GM12878 (cell line): Measurements from ENCODE around the gene TAPBP.

Experiments used
- POLR2AphosphoS5 ChIP-seq: IDR thresholded peaks from 2 replicates; pipeline ENCODE4 v1.6.1; 2011; ENCODE audit warnings: mild to moderate bottlenecking, low read length, inconsistent platforms
- YY1 ChIP-seq: IDR thresholded peaks from 2 replicates; pipeline ENCODE4 v1.6.1; 2011; ENCODE audit warnings: low read depth, mild to moderate bottlenecking, low read length
- TF ChIP-seq, protein P1 (sequence below): fragments of 450-650 bp; conservative IDR thresholded peaks from 2 replicates; pipeline ENCODE4 v1.6.1; 2017; ENCODE audit warnings: mild to moderate bottlenecking, moderate library complexity
- TF ChIP-seq, protein P2 (sequence below): IDR thresholded peaks from 2 replicates; pipeline ENCODE4 v1.6.1; 2011; ENCODE audit warnings: borderline replicate concordance, low read depth, mild to moderate bottlenecking, moderate library complexity, mixed read lengths, low read length; ENCODE audit not compliant: insufficient read depth; ENCODE audit errors: extremely low read length

DNA sequence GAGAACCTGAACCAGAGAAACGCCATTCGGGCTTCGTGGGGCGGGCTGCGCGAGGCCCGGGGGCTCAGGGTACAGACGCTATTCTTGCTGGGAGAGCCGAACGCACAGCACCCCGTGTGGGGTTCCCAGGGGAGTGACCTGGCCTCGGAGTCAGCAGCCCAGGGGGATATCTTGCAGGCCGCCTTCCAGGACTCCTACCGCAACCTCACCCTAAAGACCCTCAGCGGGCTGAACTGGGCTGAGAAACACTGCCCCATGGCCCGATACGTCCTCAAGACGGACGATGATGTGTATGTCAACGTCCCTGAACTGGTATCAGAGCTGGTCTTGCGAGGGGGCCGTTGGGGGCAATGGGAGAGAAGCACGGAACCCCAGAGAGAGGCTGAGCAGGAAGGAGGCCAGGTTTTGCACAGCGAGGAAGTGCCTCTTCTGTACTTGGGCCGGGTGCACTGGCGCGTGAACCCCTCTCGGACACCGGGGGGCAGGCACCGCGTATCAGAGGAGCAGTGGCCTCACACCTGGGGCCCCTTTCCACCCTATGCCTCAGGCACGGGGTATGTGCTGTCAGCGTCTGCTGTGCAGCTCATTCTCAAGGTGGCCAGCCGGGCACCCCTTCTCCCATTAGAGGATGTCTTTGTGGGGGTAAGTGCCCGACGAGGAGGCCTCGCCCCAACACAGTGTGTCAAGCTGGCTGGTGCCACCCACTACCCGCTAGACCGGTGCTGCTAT, 36.1 kb downstream of the TAPBP start:
- TF ChIP-seq YY1 (no peak), POLR2AphosphoS5 (peak; percentile 23; the same call in 1 of the 2 replicates)
- TF ChIP-seq, protein P1, sequence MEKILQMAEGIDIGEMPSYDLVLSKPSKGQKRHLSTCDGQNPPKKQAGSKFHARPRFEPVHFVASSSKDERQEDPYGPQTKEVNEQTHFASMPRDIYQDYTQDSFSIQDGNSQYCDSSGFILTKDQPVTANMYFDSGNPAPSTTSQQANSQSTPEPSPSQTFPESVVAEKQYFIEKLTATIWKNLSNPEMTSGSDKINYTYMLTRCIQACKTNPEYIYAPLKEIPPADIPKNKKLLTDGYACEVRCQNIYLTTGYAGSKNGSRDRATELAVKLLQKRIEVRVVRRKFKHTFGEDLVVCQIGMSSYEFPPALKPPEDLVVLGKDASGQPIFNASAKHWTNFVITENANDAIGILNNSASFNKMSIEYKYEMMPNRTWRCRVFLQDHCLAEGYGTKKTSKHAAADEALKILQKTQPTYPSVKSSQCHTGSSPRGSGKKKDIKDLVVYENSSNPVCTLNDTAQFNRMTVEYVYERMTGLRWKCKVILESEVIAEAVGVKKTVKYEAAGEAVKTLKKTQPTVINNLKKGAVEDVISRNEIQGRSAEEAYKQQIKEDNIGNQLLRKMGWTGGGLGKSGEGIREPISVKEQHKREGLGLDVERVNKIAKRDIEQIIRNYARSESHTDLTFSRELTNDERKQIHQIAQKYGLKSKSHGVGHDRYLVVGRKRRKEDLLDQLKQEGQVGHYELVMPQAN: no peak; the same call in 1 of the 2 replicates
- TF ChIP-seq, protein P2, sequence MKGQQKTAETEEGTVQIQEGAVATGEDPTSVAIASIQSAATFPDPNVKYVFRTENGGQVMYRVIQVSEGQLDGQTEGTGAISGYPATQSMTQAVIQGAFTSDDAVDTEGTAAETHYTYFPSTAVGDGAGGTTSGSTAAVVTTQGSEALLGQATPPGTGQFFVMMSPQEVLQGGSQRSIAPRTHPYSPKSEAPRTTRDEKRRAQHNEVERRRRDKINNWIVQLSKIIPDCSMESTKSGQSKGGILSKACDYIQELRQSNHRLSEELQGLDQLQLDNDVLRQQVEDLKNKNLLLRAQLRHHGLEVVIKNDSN: no peak
